Kidney (tissue), 14 donors: ENCODE data around the gene CLCNKB. TPM values are rescaled to one million over a fixed set of nuclear protein-coding genes. Genes with fewer than 3 reads are reported as not detected.
A peak's percentile ranks its signal among the peaks of the same experiment; 100 is the strongest.
"Not testable (repeated sequence)": the region's sequence is repeated elsewhere in the genome, so short reads cannot be mapped to it uniquely, and the experiment has no call there.

Experiments
- DNase-seq, 5 donors: peaks; one replicate each; pipeline ENCODE4 v3.0.0-alpha.2; 2013 to 2020
- FAIRE-seq: peaks from 2 replicates; lab custom pipeline; 2012; peaks lifted over from hg19 to GRCh38; lab: Jason Lieb, UNC
- H3K27ac ChIP-seq, 2 donors: one replicate each; pipeline ENCODE4 v1.7.0; 2013; ENCODE audit warnings: low read depth in 2 of 2, low read length in 2 of 2, inconsistent platforms in 1 of 2
- H3K27me3 ChIP-seq: one replicate; pipeline ENCODE4 v1.7.1; 2013; ENCODE audit warnings: low read length, inconsistent platforms; ENCODE audit not compliant: control insufficient read depth, insufficient read depth
- H3K36me3 ChIP-seq, 3 donors: one replicate each; pipeline versions ENCODE4 v1.7.0 to v1.7.1; 2013; ENCODE audit warnings: low read length in 3 of 3, control low read depth in 1 of 3, inconsistent platforms in 1 of 3; ENCODE audit not compliant: insufficient read depth in 3 of 3, control insufficient read depth in 2 of 3
- H3K4me1 ChIP-seq, 3 donors: one replicate each; pipeline versions ENCODE4 v1.7.0 to v1.7.1; 2013; ENCODE audit warnings: low read length in 3 of 3, inconsistent platforms in 1 of 3, low read depth in 1 of 3; ENCODE audit not compliant: control insufficient read depth in 2 of 3, insufficient read depth in 2 of 3
- H3K4me3 ChIP-seq, 3 donors: one replicate each; pipeline versions ENCODE4 v1.7.0 to v1.8.1; 2013; ENCODE audit warnings: low read length in 3 of 3, control low read depth in 1 of 3, inconsistent platforms in 1 of 3
- H3K9ac ChIP-seq, 3 donors: one replicate each; pipeline versions ENCODE4 v1.7.0 to v1.7.1; 2013; ENCODE audit warnings: low read length in 3 of 3, control low read depth in 1 of 3, inconsistent platforms in 1 of 3
- H3K9me3 ChIP-seq, 3 donors: one replicate each; pipeline versions ENCODE4 v1.7.0 to v1.7.1; 2013; ENCODE audit warnings: low read length in 3 of 3, control low read depth in 1 of 3, inconsistent platforms in 1 of 3; ENCODE audit not compliant: control insufficient read depth in 2 of 3, insufficient read depth in 1 of 3
- CTCF ChIP-seq: IDR thresholded peaks from 3 replicates; pipeline ENCODE4 v1.5.1; 2012; ENCODE audit warnings: mild to moderate bottlenecking, moderate library complexity, borderline replicate concordance; ENCODE audit not compliant: insufficient read depth; ENCODE audit errors: extremely low read depth
- intact Hi-C: fragments of 100-400 bp; cut with DNase I; formaldehyde crosslinking; loops from one replicate; pipeline ENCODE4 v1.11.1; 2022
- polyA plus RNA-seq: library from polyadenylated mRNA; stranded (reverse); fragments of 350-450 nt; fragmentation: Illumina TruSeq; extraction: RNeasy Lipid Tissue Mini Kit (QIAGEN cat#74804); gene quantifications from one replicate; pipeline ENCODE4 v1.2.3, GENCODE V29; 2014; ENCODE audit warnings: low read depth, low replicate concordance; ENCODE audit not compliant: insufficient read depth
- total RNA-seq: library from RNA; stranded (reverse); fragmentation: NEBNext Ultra II Directional; extraction: Animal tissue kit (Norgen Biotek cat#: 25700); gene quantifications from one replicate; pipeline ENCODE4 v1.2.1, GENCODE V29; 2021
- donor health status: control.
- donor health status: control.
- donor health status: control.
- donor health status: control.
- donor health status: control.
- donor health status: DM: yes; HTN: yes; CAD: no.
- donor health status: Normal renal cell carcinoma (clear cell type).

CLCNKB gene
- total and polyA plus RNA-seq, 2 donors from 2014 or later, result 60.6 to 519 TPM

DNA sequence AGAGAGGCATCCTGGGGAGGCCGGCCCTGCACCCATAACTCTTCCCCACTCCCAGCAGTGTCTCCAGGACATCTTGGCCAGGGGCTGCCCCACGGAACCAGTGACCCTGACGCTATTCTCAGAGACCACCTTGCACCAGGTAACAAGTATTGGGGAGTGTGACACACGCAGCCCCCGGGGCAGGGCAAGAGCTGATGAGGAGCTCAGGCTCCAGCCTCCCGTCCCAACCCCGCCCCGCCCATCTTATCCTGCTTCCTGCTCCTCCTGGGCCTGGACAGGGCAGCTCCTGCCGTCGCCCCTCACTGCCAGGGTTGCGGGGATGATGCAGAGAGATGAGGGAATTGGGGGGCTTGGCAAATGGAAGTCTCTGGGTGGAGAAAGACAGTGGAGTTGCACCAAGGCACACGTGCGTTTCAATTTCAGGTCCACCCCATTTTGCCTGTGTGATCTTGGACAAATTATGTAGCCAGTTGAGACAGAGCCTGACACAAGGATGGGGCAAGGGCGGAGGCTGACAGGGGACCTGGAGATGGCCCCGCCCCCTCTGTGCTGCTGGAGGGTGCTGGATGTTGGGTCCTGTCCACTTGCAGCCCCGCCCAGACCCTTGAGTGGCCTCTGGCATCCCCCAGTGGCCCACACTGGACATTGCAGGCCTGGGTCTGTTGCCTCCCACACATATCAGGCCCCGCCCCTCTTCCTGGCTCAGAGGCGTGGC, 11.0 kb upstream of the CLCNKB start:
- no peak overlapping the region for H3K27ac ChIP-seq
- FAIRE-seq, result no peak

DNA sequence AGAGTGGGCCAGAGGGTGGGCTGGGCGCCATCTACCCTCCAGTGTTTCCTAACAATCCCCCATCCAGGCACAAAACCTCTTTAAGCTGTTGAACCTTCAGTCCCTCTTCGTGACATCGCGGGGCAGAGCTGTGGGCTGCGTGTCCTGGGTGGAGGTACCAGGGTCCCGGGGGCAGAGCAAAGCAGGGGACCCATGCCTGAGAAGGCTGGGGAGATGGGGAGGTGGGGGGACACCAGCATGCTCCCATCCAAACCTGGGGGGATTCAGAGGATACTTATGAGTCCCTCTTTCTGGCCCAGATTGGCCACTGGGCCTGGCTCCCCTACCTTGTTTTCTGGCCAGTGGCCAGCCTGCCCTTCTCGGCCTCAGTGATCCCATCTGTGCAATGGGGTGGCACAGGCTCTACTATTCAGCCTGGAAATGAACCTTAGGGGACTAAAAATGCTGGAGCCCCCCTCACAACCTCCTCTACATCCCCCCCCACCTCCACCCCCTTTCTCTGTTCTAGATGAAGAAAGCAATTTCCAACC, 10.4 kb upstream of the CLCNKB start:
- H3K9ac ChIP-seq, H3K4me1 ChIP-seq, H3K36me3 ChIP-seq, H3K27ac ChIP-seq, H3K27me3 ChIP-seq, intact Hi-C loops, H3K4me3 ChIP-seq, FAIRE-seq, DNase-seq, H3K9me3 ChIP-seq: not testable (repeated sequence)

More for the DNA sequence above, 11.0 kb upstream of the CLCNKB start:
- peak; percentile 89 to 94 (median 93) for DNase-seq
- peak; percentile 99 for TF ChIP-seq CTCF
- Histone ChIP-seq H3K4me1 (no peaks in the 10 kb centered on the region), H3K4me3 (no peak overlapping the region), H3K9ac (peak overlapping the region in 1 of 3 donors; percentile 34), H3K9me3 (no peaks in the 10 kb centered on the region), H3K36me3 (no peaks in the 10 kb centered on the region), H3K27me3 (no peaks in the 10 kb centered on the region)
- intact Hi-C loops, result no loop called here

- intact Hi-C loops, FAIRE-seq, H3K9me3 ChIP-seq, H3K27me3 ChIP-seq, H3K4me3 ChIP-seq, H3K27ac ChIP-seq, H3K9ac ChIP-seq, H3K4me1 ChIP-seq, H3K36me3 ChIP-seq, DNase-seq: not testable (repeated sequence)
These were observed 7.1 kb upstream of the CLCNKB start for GRCh38 chr1:16036461-16036860.

GRCh38 chr1:16038620-16038912, 5.0 kb upstream of the CLCNKB start:
- FAIRE-seq, result no peak
- intact Hi-C loops, result no loop called here
- Histone ChIP-seq H3K9me3 (no peaks in the 10 kb centered on the region), H3K9ac (no peak overlapping the region), H3K4me3 (no peak overlapping the region), H3K27ac (no peak overlapping the region), H3K4me1 (peaks cover 0 to 6% (median 0%) of the 10 kb centered on the region in 3 donors), H3K27me3 (no peaks in the 10 kb centered on the region), H3K36me3 (no peaks in the 10 kb centered on the region)
- no peak for TF ChIP-seq CTCF
- DNase-seq, result no peak

DNA sequence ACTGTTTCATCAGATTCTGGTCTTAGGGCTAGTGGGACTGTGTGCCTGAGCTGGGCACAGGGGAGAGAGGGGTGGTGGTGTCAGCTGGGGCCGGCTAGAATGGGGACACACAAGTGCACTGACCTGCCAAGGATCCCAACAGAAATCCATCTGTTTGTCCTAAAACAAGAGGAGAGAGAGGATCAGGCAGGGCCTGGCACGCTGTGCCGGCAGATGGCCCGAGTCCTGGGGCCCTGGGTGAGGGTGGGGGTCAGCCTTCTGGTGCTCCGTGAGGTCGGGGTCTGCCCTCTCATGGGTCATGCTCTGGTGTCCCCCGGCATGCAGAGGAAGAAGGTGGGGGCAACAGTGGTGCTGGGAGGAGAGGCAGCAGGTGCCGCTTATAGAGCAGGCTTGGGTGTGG, 3.7 kb upstream of the CLCNKB start:
- H3K4me1 ChIP-seq, H3K9me3 ChIP-seq, intact Hi-C loops, H3K36me3 ChIP-seq, DNase-seq, FAIRE-seq, H3K9ac ChIP-seq, H3K27ac ChIP-seq, H3K4me3 ChIP-seq, H3K27me3 ChIP-seq: not testable (repeated sequence)
